CMK (cell line): ENCODE measurements around the gene CDH4.

Experiments used
- DNase-seq: peaks from one replicate; pipeline ENCODE4 v3.0.0-alpha.2; 2010; ENCODE audit warnings: low read depth

CDH4 gene

GRCh38 chr20:61357119-61357518, 105.1 kb downstream of the CDH4 start:
- no peak for DNase-seq

DNA sequence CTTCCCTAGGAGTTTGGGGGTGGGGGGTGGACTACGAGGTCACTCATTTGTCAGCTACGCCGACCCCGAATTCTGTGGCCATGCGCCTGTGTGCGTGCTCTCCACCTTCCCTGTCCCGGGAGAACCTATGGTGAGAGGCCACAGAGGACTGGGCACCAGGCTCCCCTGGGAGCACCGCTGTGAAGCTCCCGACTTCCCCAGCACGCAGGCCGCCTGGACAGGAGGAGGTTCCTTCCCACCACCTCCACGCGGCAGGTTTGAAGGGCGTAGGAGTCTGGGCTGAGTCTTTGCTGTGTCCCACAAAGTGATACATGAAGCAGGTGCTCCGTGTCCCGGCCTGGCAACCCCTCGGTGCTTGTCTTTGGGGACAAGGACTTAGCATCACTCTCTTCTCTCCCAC, 107.2 kb downstream of the CDH4 start:
- DNase-seq: no peak

GRCh38 chr20:61360296-61360695, 108.2 kb downstream of the CDH4 start:
- DNase-seq: no peak

GRCh38 chr20:61360940-61361339, 108.9 kb downstream of the CDH4 start:
- DNase-seq: no peak

GRCh38 chr20:61361501-61361900, 109.4 kb downstream of the CDH4 start:
- DNase-seq: no peak

GRCh38 chr20:61364147-61364546, 112.1 kb downstream of the CDH4 start:
- DNase-seq: no peak

DNA sequence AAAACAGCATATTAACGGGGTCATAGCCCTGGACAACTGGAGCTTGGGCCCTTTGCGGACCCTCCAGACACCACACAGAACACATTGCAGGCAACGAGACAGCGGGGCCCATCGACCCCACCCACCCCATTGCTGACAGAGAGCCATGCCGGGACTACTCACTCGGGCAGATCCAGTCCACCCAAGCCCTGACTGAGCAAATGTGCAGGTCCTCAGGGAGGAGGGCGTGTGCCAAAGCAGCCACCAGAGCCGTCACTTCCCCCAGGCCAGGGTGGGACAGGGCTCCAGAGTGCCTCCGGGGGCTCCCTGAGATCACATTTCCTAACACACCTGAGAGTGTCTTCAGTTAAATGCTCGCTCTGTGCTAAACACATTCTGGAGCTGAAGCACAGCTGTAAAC, 114.9 kb downstream of the CDH4 start:
- no peak for DNase-seq

GRCh38 chr20:61369731-61370520, 117.9 kb downstream of the CDH4 start:
- no peak for DNase-seq

GRCh38 chr20:61370841-61371303, 118.8 kb downstream of the CDH4 start:
- no peak for DNase-seq

DNA sequence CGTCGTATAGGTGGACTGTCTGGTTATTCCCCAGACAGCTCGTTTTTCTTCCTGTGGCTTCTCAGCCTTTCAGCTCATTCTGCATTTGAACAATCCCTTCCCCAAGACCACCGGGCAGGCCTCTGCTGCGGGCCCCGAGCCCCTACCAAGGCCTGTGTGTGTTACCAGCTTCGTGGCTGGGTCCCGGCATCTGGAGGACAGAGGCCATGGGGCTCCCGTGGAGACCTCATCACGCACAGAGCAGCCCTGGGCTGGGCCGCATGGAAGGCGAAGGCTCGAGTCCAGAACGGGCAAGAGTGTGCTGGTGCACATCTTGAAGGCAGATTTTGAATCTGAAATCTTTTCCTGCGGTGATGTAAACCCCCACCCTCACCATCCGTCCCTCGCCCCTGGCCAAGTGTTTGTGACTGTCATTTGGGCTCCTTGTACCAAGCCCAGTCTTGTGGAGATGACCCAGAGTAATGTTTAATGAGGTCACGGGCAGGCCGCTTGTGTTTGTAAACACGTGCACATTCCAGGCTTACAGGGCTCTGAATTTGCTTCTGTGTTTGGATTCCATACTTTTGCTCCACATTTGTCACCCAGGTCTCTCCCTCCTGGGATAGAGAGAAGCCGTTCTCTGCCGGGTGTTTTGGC, 119.6 kb downstream of the CDH4 start:
- DNase-seq: no peak

DNA sequence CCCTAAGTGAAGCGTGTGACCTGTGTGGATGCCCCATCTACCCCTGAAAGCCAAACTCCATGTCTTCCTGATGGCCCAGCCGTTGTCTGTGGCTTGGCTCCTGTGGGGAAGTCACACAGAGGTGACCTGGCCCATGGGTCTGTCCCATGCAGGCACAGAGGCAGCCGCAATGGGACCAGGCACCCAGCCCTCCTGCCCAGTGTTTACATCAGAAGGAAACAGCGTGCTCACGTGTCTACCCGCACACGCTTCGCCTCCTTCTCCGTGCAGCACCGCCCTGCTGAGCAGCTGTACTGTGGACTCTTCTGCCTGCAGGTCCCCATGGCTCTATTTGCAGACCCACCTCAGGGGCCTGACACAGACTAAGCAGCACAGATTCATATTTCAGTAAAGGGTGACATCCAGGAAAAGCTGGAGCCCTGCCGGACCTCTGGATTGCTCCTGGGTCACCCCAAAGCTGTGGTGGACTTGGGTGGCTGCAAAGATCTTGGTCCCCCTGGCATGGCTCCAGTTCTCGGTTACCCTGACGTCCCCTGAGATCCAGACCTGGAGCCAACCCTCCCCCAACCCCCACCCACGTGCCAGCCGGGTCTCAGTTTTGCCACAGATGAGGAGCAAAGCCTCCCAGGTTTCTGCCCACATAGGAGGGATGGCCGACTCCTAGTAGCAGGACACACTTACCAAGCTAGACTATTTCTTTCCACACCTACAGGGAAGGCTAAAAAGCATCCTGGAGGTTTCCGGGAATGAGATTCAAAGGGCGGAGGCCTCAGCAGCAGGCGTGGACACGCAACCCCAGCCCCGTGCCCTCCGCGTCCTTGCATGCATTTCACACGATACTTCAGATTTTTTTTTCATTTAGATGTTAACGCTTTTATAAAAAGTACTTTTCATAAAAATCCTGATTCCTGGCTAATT, 120.3 kb downstream of the CDH4 start:
- no peak for DNase-seq

GRCh38 chr20:61373055-61373399, 121.0 kb downstream of the CDH4 start:
- no peak for DNase-seq

- no peak for DNase-seq
Measured at GRCh38 chr20:61373956-61374545, 122.0 kb downstream of the CDH4 start.

GRCh38 chr20:61376541-61377240, 124.6 kb downstream of the CDH4 start:
- no peak for DNase-seq

GRCh38 chr20:61378694-61379355, 126.8 kb downstream of the CDH4 start:
- no peak for DNase-seq

GRCh38 chr20:61379898-61380544, 128.0 kb downstream of the CDH4 start:
- DNase-seq: no peak

- no peak for DNase-seq
Measured at GRCh38 chr20:61380545-61380915, 128.5 kb downstream of the CDH4 start.

DNA sequence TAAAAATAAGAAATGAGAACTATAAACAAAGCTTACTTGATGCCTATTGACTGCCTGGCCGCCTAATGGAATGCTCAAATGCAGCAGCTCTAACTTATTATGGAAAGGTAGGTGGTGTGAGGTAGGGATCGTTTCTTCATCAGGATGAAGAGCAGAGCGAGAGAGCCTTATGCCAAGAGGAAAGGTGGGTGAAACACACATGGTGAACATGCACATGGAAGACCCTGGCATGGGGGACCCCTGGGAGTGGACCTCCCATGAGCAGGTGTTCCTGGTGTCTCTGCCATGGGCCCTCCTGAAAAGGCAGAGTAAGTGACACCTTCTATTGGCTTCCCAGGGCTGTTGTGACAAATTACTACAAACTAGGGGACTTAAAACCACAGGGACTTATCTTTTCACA, 130.1 kb downstream of the CDH4 start:
- DNase-seq: no peak

DNA sequence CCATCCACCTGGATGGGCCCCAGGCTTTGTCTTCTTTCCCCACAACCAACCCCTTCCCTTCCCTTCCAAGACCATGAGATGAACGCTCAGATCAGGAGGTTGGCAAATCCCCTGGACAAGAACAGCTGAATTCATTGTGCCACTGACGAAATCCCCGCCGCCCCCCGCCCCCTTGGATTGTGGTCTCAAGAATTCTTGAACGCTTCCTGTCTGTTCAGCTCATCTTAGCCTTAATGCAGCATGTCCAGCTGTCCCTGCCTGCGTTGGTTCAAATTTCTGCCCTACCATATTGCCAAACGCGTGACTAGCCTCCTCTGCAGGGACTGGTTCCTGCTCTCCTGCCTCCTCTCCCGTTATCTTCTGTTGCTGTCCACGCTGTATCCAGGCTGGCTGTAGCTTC, 133.2 kb downstream of the CDH4 start:
- DNase-seq: no peak

GRCh38 chr20:61385731-61386130, 133.7 kb downstream of the CDH4 start:
- no peak for DNase-seq
